GM20431 (cell line): Measurements from ENCODE around the gene AXDND1.
"Not testable (repeated sequence)": the region's sequence is repeated elsewhere in the genome, so short reads cannot be mapped to it uniquely, and the experiment has no call there.

ENCODE experiments used
- in situ Hi-C: fragments of 300-500 bp; cut with MseI, MboI; formaldehyde crosslinking; loops from one replicate; pipeline ENCODE4 v1.15.0; 2020; ENCODE audit warnings: low sequenced_read_pairs; ENCODE audit not compliant: unreplicated experiment

AXDND1 gene

GRCh38 chr1:179353546-179353945 is 12.2 kb upstream of the AXDND1 start:
- in situ Hi-C loops = loop anchor here (25.0 kb wide), 2 partner anchors 266 to 816 kb away; partner anchors contain the start of gene TOR3A

DNA sequence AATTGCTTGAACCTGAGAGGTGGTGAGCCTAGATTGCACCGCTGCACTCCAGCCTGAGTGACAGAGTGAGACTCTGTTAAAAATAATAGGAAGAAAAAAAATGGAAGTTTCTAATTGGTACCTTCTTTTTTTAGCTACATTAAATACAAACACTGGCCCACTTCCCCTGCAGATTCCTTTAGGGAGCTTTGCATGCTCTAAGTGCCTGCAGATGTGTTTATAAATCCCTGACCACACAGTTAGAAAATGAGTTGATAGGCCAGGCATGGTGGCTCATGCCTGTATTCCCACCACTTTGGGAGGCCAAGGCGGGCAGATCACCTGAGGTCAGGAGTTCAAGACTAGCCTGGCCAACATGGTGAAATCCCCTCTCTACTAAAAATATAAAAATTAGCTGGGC is 4.1 kb upstream of the AXDND1 start:
- in situ Hi-C loops = loop anchor here (25.0 kb wide), 2 partner anchors 274 to 824 kb away; partner anchors contain the start of gene TOR3A

DNA sequence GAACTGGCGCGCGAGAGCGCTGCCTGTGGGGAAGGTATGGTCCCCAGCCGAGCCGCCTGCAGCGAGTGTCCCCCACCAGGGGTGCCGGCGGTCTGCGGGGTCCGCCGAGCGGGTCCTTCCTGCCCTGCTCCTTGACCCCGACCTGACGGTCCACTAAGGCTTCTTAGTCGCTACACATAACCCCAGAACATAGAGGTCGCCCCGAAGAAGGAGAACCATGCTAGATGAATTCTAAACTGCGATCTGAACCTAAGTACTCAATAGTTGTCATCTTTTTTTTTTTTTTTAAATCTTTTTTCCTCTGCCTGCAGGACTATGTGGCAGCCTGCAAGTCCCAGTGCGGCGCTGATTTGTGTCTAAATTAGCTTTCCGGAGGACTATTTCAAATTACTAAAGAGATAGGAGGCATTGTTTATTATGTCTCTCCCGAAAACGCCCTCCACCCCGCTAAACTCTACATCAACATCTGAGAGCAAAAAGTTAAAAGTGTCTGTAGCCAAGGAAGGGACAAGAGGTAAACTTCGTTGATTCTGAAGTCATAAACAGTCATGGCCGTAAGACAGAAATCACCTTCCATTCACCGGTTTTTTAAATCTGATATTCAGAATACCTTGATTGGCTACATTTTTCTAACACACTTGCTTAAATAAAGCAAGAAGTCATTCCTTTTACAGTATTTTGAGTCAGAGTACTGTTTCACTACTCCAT is 476 bp downstream of the AXDND1 start:
- in situ Hi-C loops = loop anchor here (25.0 kb wide), 2 partner anchors 279 to 829 kb away; partner anchors contain the start of gene TOR3A

- in situ Hi-C loops = loop anchor here (25.0 kb wide), 2 partner anchors 283 to 833 kb away; partner anchors contain the start of gene TOR3A
Observed at GRCh38 chr1:179369751-179370341, 4.1 kb downstream of the AXDND1 start.

DNA sequence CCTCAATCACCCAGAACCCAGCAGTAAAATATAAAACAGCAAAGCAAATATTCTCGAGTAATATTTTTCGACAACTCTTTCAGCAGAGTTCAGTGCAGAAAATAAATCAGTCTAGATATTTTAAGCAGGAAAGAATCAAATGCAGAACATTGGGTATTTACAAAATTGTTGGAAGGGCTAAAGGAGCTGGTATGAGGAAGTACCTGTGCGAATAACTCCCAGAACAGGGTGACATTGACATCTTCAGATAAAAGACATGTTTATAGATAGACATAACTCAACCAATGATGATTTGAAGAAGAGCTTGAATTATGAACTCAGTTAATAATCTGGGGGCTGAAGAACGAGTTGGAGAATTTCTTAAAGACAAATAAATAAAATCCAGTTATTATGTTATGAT is 6.4 kb downstream of the AXDND1 start:
- in situ Hi-C loops = loop anchor here (25.0 kb wide), 2 partner anchors 285 to 835 kb away; partner anchors contain the start of gene TOR3A

- in situ Hi-C loops = no loop called here
Observed at GRCh38 chr1:179376223-179376622, 10.5 kb downstream of the AXDND1 start.

DNA sequence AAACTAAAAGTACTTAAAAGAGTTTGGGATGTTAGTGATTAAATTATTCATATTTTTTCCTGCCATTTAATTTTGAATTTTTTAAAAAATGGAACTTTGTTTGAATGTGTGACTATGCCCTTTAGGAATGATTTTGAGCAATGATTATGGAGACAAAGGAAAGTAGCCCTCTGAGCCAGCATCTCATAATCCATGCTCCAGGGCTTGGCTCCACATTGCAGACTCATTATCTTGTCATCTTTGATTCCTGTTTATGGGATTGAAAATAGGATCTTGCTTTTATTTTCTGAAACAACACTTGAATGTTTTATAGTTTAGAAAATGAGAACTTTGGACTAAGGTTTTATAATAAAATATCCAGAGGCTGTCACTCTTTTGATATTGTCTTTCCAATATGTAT is 14.5 kb downstream of the AXDND1 start:
- in situ Hi-C loops = no loop called here

- in situ Hi-C loops = no loop called here
Observed at GRCh38 chr1:179384027-179384426, 18.3 kb downstream of the AXDND1 start.

DNA sequence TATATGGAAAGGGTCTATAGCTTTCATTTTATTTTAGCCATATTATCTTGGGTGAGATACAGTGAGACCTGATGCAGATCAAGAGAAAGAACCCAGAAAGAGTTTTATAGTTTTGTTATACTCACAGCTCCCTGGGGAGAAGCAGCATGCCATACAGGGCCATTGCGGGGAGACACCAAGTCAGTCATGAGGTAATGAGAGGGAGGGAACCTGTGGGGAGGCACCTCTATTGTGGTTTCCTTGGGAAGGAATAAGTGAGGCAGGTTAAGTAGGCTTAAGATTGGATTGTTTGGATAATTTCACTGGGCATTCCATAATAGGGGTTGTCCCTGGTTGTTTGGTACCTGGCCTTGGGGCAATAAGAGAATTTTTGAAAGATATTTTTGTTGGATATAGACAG is 19.7 kb downstream of the AXDND1 start:
- in situ Hi-C loops = no loop called here

DNA sequence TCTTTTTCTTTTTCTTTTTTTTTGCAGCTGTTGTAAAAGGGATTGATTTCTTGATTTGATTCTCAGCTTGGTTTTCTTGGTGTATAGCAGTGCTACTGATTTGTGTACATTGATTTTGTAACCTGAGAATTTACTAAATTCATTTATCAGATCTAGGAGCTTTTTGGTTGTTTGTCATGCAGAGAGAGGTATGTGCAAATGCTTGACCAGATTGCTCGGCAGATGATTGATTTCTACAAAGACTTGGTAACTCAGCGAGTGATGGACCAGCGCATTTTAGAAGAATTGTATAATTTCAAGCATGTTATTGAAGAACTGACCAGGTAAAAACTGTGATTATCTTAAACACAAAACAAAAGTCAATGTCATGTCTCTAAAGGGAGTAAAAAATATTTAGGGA is 27.9 kb downstream of the AXDND1 start:
- in situ Hi-C loops = no loop called here

GRCh38 chr1:179399399-179399798 is 33.6 kb downstream of the AXDND1 start:
- in situ Hi-C loops = not testable (repeated sequence)

GRCh38 chr1:179417760-179418159 is 52.0 kb downstream of the AXDND1 start:
- in situ Hi-C loops = not testable (repeated sequence)

DNA sequence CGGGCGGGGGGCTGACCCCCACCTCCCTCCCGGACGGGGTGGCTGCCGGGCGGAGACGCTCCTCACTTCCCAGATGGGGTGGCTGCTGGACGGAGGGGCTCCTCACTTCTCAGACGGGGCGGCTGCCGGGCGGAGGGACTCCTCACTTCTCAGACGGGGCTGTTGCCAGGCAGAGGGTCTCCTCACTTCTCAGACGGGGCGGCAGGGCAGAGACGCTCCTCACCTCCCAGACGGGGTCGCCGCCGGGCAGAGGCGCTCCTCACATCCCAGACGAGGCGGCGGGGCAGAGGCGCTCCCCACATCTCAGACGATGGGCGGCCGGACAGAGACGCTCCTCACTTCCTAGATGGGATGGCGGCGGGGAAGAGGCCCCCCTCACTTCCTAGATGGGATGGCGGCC is 52.9 kb downstream of the AXDND1 start:
- in situ Hi-C loops = not testable (repeated sequence)

DNA sequence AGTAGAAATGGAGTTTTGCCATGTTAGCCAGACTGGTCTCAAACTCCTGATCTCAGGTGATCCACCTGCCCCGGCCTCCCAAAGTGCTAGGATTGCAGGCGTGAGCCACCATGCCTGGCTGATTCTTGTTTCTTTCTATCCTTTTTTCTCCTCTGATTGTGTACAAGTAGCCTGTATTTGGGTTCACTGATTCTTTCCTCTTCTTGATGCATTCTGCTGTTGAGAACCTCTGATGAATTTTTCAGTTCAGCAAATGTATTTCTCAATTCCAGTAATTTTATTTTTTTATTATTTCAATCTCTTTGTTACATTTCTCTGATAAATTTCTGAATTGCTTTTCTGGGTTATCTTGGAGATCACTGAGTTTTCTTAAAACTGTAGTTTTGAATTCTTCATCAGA is 58.8 kb downstream of the AXDND1 start:
- in situ Hi-C loops = no loop called here

DNA sequence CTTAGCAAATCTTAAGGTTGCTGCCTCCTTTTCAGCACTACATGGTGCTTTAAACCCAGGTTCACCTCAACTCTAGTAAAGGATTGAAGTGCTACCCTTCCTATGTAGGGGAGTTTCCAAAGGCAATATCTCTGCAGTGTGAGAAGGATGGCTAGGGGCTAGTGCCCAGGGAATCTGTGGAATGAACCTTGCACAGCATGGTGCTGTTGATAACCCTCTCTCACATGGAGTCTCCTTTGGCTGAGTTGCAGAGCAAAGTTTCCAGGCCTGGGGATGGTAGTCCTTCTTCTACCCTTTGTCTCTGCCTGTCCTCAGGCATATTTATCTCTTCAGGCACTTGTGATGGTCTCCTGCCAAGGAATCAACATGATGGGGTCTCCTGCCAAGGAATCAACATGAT is 59.4 kb downstream of the AXDND1 start:
- in situ Hi-C loops = no loop called here

GRCh38 chr1:179437171-179437570 is 71.4 kb downstream of the AXDND1 start:
- in situ Hi-C loops = no loop called here

- in situ Hi-C loops = not testable (repeated sequence)
Observed at GRCh38 chr1:179439646-179440045, 73.9 kb downstream of the AXDND1 start.

- in situ Hi-C loops = not testable (repeated sequence)
Observed at GRCh38 chr1:179440301-179440700, 74.5 kb downstream of the AXDND1 start.

DNA sequence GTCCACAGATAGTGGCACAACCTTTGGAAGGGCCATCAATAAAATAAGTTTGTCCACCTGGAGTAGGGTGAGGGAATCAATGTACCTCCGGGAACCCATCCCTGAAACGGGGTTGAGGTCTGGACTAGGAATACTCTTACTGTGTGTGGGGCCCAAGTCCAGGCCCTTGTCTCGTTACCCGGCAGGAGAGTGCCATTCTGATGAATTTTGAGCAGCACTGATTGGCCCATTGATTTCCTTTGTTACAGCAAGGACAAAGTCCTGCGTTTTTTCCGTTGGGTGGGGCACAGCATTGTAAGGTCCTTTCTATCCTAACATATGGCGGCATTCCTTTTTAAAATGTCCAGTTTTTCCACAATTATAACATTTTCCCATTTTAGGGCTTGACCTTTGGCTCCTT is 75.2 kb downstream of the AXDND1 start:
- in situ Hi-C loops = no loop called here

DNA sequence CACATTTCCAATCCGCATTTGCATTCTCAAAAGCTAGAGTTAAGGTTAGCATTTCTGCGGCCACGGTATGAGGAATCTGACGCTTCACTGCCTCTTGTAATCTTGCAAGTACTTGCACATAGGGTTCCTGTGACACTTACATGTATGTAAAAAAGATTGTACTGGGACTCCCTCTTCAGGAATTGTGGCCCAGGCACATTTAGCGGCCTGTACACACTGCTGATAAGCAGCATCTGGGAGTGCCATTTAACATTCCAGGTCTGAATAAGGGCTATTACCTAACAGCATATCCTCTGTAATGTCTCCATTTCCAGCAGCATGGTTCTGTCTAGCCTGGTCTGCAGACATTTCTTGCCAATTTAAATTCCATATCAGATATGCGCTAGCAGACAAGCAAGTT is 75.7 kb downstream of the AXDND1 start:
- in situ Hi-C loops = no loop called here

GRCh38 chr1:179442846-179443245 is 77.1 kb downstream of the AXDND1 start:
- in situ Hi-C loops = not testable (repeated sequence)

- in situ Hi-C loops = no loop called here
Observed at GRCh38 chr1:179445593-179445992, 79.8 kb downstream of the AXDND1 start.
